HEK293 (cell line): ENCODE measurements around the gene C7orf33.

Source experiments
- CTCF ChIA-PET: fragments of 350-600 bp; formaldehyde crosslinking; extraction: SDS; loops from one replicate; lab custom pipeline; 2021; ENCODE audit warnings: antibody characterized with exemption; lab: Yijun Ruan, JAX
- POLR2A ChIA-PET: fragments of 300-600 bp; formaldehyde crosslinking; extraction: SDS; loops from one replicate; lab custom pipeline; 2020; ENCODE audit warnings: antibody characterized with exemption, inconsistent platforms; lab: Yijun Ruan, JAX
- H3K27ac ChIP-seq: fragments of 200-500 bp; sonication (Bioruptor generic); 2 replicates; pipeline ENCODE4 v1.5.1; 2014; ENCODE audit warnings: low read depth, low read length, control low read depth, inconsistent platforms; ENCODE audit errors: extremely low read depth
- H3K36me3 ChIP-seq, 2 experiments: fragments of 200-500 bp in 1 of 2; sonication (Bioruptor generic) in 1 of 2; 1 replicate in 1 of 2; 2 replicates in 1 of 2; pipeline ENCODE4 v1.5.1; 2014 to 2017; ENCODE audit warnings: inconsistent platforms in 2 of 2, low read length in 2 of 2; ENCODE audit not compliant: control insufficient read depth in 2 of 2, insufficient read depth in 1 of 2
- H3K4me1 ChIP-seq: fragments of 200-500 bp; sonication (Bioruptor generic); 2 replicates; pipeline ENCODE4 v1.5.1; 2014; ENCODE audit warnings: mild to moderate bottlenecking, low read length, inconsistent platforms; ENCODE audit not compliant: control insufficient read depth, insufficient read depth
- H3K4me3 ChIP-seq: 2 replicates; pipeline ENCODE4 v1.5.1; 2011; ENCODE audit warnings: low read depth, mild to moderate bottlenecking, control low read depth, low read length, moderate library complexity
- H3K9me3 ChIP-seq: fragments of 200-500 bp; sonication (Bioruptor generic); 2 replicates; pipeline ENCODE4 v1.5.1; 2014; ENCODE audit warnings: low read depth, low read length, inconsistent platforms; ENCODE audit not compliant: control insufficient read depth, insufficient read depth
- HIC1 ChIP-seq: fragments of 450-650 bp; formaldehyde crosslinking; IDR thresholded peaks from 2 replicates; pipeline ENCODE4 v1.5.1; 2016; ENCODE audit warnings: missing biosample characterization, missing genetic modification characterization
- OSR2 ChIP-seq: fragments of 450-650 bp; formaldehyde crosslinking; IDR thresholded peaks from 2 replicates; pipeline ENCODE4 v1.5.1; 2016; ENCODE audit warnings: missing biosample characterization, missing genetic modification characterization
- PRDM6 ChIP-seq: fragments of 450-650 bp; formaldehyde crosslinking; IDR thresholded peaks from 2 replicates; pipeline ENCODE4 v1.5.1; 2017; ENCODE audit warnings: missing biosample characterization, missing genetic modification characterization
- SP3 ChIP-seq: fragments of 450-650 bp; formaldehyde crosslinking; IDR thresholded peaks from 2 replicates; pipeline ENCODE4 v1.5.1; 2016; ENCODE audit warnings: missing biosample characterization, missing genetic modification characterization
- YY1 ChIP-seq: fragments of 450-650 bp; formaldehyde crosslinking; IDR thresholded peaks from 2 replicates; pipeline ENCODE4 v1.5.1; 2018; ENCODE audit warnings: missing biosample characterization, missing genetic modification characterization
- ZBTB20 ChIP-seq: fragments of 450-650 bp; formaldehyde crosslinking; IDR thresholded peaks from 2 replicates; pipeline ENCODE4 v1.5.1; 2016; ENCODE audit warnings: missing biosample characterization, missing genetic modification characterization
- ZEB2 ChIP-seq: fragments of 450-650 bp; formaldehyde crosslinking; IDR thresholded peaks from 2 replicates; pipeline ENCODE4 v1.5.1; 2016; ENCODE audit warnings: missing biosample characterization, missing genetic modification characterization
- ZNF10 ChIP-seq: fragments of 450-650 bp; formaldehyde crosslinking; IDR thresholded peaks from 2 replicates; pipeline ENCODE4 v1.5.1; 2017; ENCODE audit warnings: missing biosample characterization, missing genetic modification characterization
- ZNF132 ChIP-seq: fragments of 450-650 bp; formaldehyde crosslinking; IDR thresholded peaks from 2 replicates; pipeline ENCODE4 v1.5.1; 2017; ENCODE audit warnings: missing biosample characterization, missing genetic modification characterization, borderline replicate concordance
- ZNF138 ChIP-seq: fragments of 450-650 bp; formaldehyde crosslinking; IDR thresholded peaks from 2 replicates; pipeline ENCODE4 v1.5.1; 2016; ENCODE audit warnings: missing biosample characterization, missing genetic modification characterization, borderline replicate concordance
- ZNF155 ChIP-seq: fragments of 450-650 bp; formaldehyde crosslinking; IDR thresholded peaks from 2 replicates; pipeline ENCODE4 v1.5.1; 2016; ENCODE audit warnings: missing biosample characterization, missing genetic modification characterization
- ZNF16 ChIP-seq: fragments of 450-650 bp; formaldehyde crosslinking; IDR thresholded peaks from 2 replicates; pipeline ENCODE4 v1.5.1; 2016; ENCODE audit warnings: low read depth, missing biosample characterization, missing genetic modification characterization
- ZNF239 ChIP-seq: fragments of 450-650 bp; formaldehyde crosslinking; IDR thresholded peaks from 2 replicates; pipeline ENCODE4 v1.5.1; 2016; ENCODE audit warnings: missing biosample characterization, missing genetic modification characterization
- ZNF24 ChIP-seq: fragments of 450-650 bp; formaldehyde crosslinking; IDR thresholded peaks from 2 replicates; pipeline ENCODE4 v1.5.1; 2016; ENCODE audit warnings: missing biosample characterization, missing genetic modification characterization
- ZNF280C ChIP-seq: fragments of 450-650 bp; formaldehyde crosslinking; IDR thresholded peaks from 2 replicates; pipeline ENCODE4 v1.5.1; 2016; ENCODE audit warnings: missing biosample characterization, missing genetic modification characterization
- ZNF292 ChIP-seq: fragments of 450-650 bp; formaldehyde crosslinking; IDR thresholded peaks from 2 replicates; pipeline ENCODE4 v1.5.1; 2016; ENCODE audit warnings: low read depth, missing biosample characterization, missing genetic modification characterization, borderline replicate concordance
- ZNF37A ChIP-seq: fragments of 450-650 bp; IDR thresholded peaks from 2 replicates; pipeline ENCODE4 v1.5.1; 2018; ENCODE audit warnings: missing biosample characterization, missing genetic modification characterization
- ZNF398 ChIP-seq: fragments of 450-650 bp; formaldehyde crosslinking; IDR thresholded peaks from 2 replicates; pipeline ENCODE4 v1.5.1; 2017; ENCODE audit warnings: missing biosample characterization, missing genetic modification characterization
- ZNF404 ChIP-seq: fragments of 450-650 bp; formaldehyde crosslinking; IDR thresholded peaks from 2 replicates; pipeline ENCODE4 v1.5.1; 2017; ENCODE audit warnings: missing biosample characterization, missing genetic modification characterization
- ZNF510 ChIP-seq: fragments of 450-650 bp; formaldehyde crosslinking; IDR thresholded peaks from 2 replicates; pipeline ENCODE4 v1.5.1; 2018; ENCODE audit warnings: mild to moderate bottlenecking, missing genetic modification characterization, missing biosample characterization; ENCODE audit not compliant: insufficient replicate concordance
- ZNF585B ChIP-seq: fragments of 450-650 bp; formaldehyde crosslinking; IDR thresholded peaks from 2 replicates; pipeline ENCODE4 v1.5.1; 2016; ENCODE audit warnings: missing biosample characterization, missing genetic modification characterization
- ZNF600 ChIP-seq: fragments of 450-650 bp; formaldehyde crosslinking; IDR thresholded peaks from 2 replicates; pipeline ENCODE4 v1.5.1; 2016; ENCODE audit warnings: missing biosample characterization, missing genetic modification characterization
- ZNF692 ChIP-seq: fragments of 450-650 bp; formaldehyde crosslinking; IDR thresholded peaks from 2 replicates; pipeline ENCODE4 v1.5.1; 2016; ENCODE audit warnings: missing biosample characterization, missing genetic modification characterization
- ZNF843 ChIP-seq: fragments of 450-650 bp; formaldehyde crosslinking; IDR thresholded peaks from 2 replicates; pipeline ENCODE4 v1.5.1; 2016; ENCODE audit warnings: missing biosample characterization, missing genetic modification characterization
- ZXDB ChIP-seq: fragments of 450-650 bp; formaldehyde crosslinking; IDR thresholded peaks from 2 replicates; pipeline ENCODE4 v1.5.1; 2016; ENCODE audit warnings: missing biosample characterization, missing genetic modification characterization

The C7orf33 gene

GRCh38 chr7:148637094-148637493 is 46.5 kb downstream of the C7orf33 start (continued):
- TF ChIP-seq HIC1 (no peak), OSR2 (tag by site-specific recombination) (no peak), ZNF600 (tag by site-specific recombination) (no peak), ZNF10 (tag by site-specific recombination) (no peak), ZNF138 (no peak)

GRCh38 chr7:148645898-148646297 is 55.3 kb downstream of the C7orf33 start:
- H3K9me3 ChIP-seq = no peaks in the 10 kb centered on the region
- POLR2A ChIA-PET = no interaction called here
- TF ChIP-seq OSR2 (tag by site-specific recombination) (no peak), ZNF292 (tag by site-specific recombination) (no peak)
- H3K36me3 ChIP-seq = no peaks in the 10 kb centered on the region
- CTCF ChIA-PET = interaction anchor here (0.6 to 0.7 kb wide), 2 partner anchors 57 to 141 kb away, joined by 3 to 5 read pairs; no protein-coding TSS in a partner anchor
- no peak overlapping the region for H3K27ac ChIP-seq
- no peak overlapping the region for H3K4me3 ChIP-seq
- H3K4me1 ChIP-seq = no peaks in the 10 kb centered on the region

GRCh38 chr7:148650232-148650858 is 59.8 kb downstream of the C7orf33 start:
- ChIA-PET CTCF (interaction anchor here (0.7 kb wide), 1 partner anchor 408 kb away, joined by 5 read pairs; no protein-coding TSS in a partner anchor), POLR2A (no interaction called here)
- TF ChIP-seq SP3 (tag by site-specific recombination) (no peak), ZNF404 (tag by site-specific recombination) (no peak), ZXDB (tag by site-specific recombination) (no peak), ZNF280C (tag by site-specific recombination) (no peak), ZNF843 (tag by site-specific recombination) (no peak), PRDM6 (no peak), ZNF132 (no peak), ZNF510 (tag by site-specific recombination) (no peak), ZNF37A (tag by site-specific recombination) (no peak), ZNF692 (tag by site-specific recombination) (no peak), YY1 (no peak), ZNF24 (tag by site-specific recombination) (no peak), ZBTB20 (tag by site-specific recombination) (no peak), ZNF398 (tag by site-specific recombination) (no peak), ZEB2 (tag by site-specific recombination) (no peak), ZNF155 (tag by site-specific recombination) (no peak), ZNF239 (tag by site-specific recombination) (no peak), ZNF16 (tag by site-specific recombination) (no peak), ZNF585B (tag by site-specific recombination) (no peak)
- no peaks in the 10 kb centered on the region for H3K9me3 ChIP-seq
- no peak overlapping the region for H3K27ac ChIP-seq
- no peaks in the 10 kb centered on the region for H3K36me3 ChIP-seq
- H3K4me1 ChIP-seq = no peaks in the 10 kb centered on the region
- no peak overlapping the region for H3K4me3 ChIP-seq
